ENCODE measurements around the gene CELA2A. TPM values are rescaled to one million over a fixed set of nuclear protein-coding genes. Genes with fewer than 3 reads are reported as not detected.
"Not testable (repeated sequence)": the region's sequence is repeated elsewhere in the genome, so short reads cannot be mapped to it uniquely, and the experiment has no call there.

CELA2A gene
- total RNA-seq, 4 donors from 2014 or later = not detected

DNA sequence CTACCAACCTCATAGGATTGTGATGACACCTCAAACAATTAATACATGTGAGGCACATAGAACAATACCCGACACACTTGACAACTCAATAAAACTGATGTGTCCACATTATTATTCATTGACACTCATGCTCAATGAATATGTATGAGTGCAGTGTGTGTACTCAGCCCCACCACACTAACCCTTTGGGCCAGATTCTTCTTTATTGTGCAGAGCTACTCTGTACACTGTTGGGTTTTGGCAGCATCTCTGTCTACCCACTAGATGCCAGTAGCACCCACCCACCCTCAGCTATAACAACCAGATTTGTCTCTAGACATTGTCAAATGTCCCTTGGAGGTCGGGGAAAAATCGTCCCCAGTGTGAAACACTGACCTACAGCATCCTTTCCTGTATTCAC is 57.4 kb downstream of the CELA2A start:
- H3K27ac ChIP-seq (replicated peaks in 1 of 4) = no peak overlapping the region
- no peak for DNase-seq (ENCODE audit: extremely low spot score)
- H3K9me3 ChIP-seq = no peaks in the 10 kb centered on the region
- H3K27me3 ChIP-seq = no peaks in the 10 kb centered on the region
- H3K4me1 ChIP-seq = peaks cover 0 to 4% (median 1%) of the 10 kb centered on the region in 4 donors
- peaks cover 6 to 51% (median 31%) of the 10 kb centered on the region in 4 donors for H3K36me3 ChIP-seq
- TF ChIP-seq EP300 (IDR thresholded peaks at IDR 0.05) (no peak), POLR2AphosphoS5 (IDR thresholded peaks at IDR 0.05) (no peak), POLR2A (IDR thresholded peaks at IDR 0.05; ENCODE audit: low read depth) (no peak)
- TF ChIP-seq, protein P1, sequence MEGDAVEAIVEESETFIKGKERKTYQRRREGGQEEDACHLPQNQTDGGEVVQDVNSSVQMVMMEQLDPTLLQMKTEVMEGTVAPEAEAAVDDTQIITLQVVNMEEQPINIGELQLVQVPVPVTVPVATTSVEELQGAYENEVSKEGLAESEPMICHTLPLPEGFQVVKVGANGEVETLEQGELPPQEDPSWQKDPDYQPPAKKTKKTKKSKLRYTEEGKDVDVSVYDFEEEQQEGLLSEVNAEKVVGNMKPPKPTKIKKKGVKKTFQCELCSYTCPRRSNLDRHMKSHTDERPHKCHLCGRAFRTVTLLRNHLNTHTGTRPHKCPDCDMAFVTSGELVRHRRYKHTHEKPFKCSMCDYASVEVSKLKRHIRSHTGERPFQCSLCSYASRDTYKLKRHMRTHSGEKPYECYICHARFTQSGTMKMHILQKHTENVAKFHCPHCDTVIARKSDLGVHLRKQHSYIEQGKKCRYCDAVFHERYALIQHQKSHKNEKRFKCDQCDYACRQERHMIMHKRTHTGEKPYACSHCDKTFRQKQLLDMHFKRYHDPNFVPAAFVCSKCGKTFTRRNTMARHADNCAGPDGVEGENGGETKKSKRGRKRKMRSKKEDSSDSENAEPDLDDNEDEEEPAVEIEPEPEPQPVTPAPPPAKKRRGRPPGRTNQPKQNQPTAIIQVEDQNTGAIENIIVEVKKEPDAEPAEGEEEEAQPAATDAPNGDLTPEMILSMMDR (IDR thresholded peaks at IDR 0.05) = no peak
- H3K4me3 ChIP-seq = no peak overlapping the region
- intact Hi-C loops (cut with DNase I) = no loop called here
- 92% methylated on average over 3 of the region's 3 CpGs for WGBS

GRCh38 chr1:15514557-15514956 is 58.0 kb downstream of the CELA2A start:
- WGBS = 100% methylated on average over 3 of the region's 5 CpGs
- H3K9me3 ChIP-seq; DNase-seq (ENCODE audit: extremely low spot score); H3K4me3 ChIP-seq; H3K27me3 ChIP-seq; H3K27ac ChIP-seq (replicated peaks in 1 of 4); H3K4me1 ChIP-seq; intact Hi-C loops (cut with DNase I): not testable (repeated sequence)
- H3K36me3 ChIP-seq = peaks cover 6 to 51% (median 31%) of the 10 kb centered on the region in 4 donors

DNA sequence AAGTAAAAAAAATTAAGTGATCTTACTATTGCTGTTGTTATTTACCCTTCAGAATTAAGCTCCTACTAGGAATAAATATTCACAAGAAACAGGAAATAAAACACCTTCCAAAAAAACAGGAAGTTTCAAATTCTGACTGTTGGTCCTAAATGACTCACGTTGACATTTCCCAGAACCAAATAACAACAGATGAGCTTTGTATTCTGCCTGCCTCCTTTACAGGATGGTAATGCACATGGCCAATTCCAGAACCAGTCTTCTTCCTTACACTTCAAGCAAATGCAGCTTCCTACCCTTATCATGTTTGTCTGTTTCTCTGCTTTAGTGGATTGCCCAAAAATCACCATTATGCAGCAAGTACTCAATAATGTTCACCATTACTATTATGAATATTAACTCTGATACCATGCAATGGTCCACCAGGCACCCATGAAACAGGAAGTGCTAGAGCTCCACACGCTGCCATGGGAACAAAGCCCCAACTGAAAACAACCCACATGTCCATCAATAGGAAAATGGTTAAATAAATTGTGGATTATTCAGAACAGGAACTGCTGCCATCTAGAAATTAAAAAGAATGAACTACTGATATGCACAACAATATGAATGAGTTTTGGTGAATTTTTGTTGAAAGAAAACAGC is 58.6 kb downstream of the CELA2A start:
- intact Hi-C loops (cut with DNase I) = no loop called here
- DNase-seq (ENCODE audit: extremely low spot score) = no peak
- no peaks in the 10 kb centered on the region for H3K27me3 ChIP-seq
- H3K4me1 ChIP-seq = peaks cover 0 to 4% (median 1%) of the 10 kb centered on the region in 4 donors
- peaks cover 6 to 51% (median 31%) of the 10 kb centered on the region in 4 donors for H3K36me3 ChIP-seq
- no peak for TF ChIP-seq POLR2AphosphoS5 (IDR thresholded peaks at IDR 0.05)
- 54% methylated on average over 2 of the region's 2 CpGs for WGBS
- H3K27ac ChIP-seq (replicated peaks in 1 of 4) = no peak overlapping the region
- H3K9me3 ChIP-seq = no peaks in the 10 kb centered on the region
- no peak overlapping the region for H3K4me3 ChIP-seq

GRCh38 chr1:15519625-15520024 is 63.1 kb downstream of the CELA2A start:
- Histone ChIP-seq H3K4me1 (peaks cover 11 to 14% (median 13%) of the 10 kb centered on the region in 4 donors), H3K36me3 (peaks cover 0 to 25% (median 17%) of the 10 kb centered on the region in 4 donors), H3K4me3 (no peak overlapping the region), H3K27ac (replicated peaks in 1 of 4) (no peak overlapping the region), H3K27me3 (no peaks in the 10 kb centered on the region), H3K9me3 (no peaks in the 10 kb centered on the region)
- TF ChIP-seq POLR2AphosphoS5 (IDR thresholded peaks at IDR 0.05) (no peak), POLR2A (IDR thresholded peaks at IDR 0.05; ENCODE audit: low read depth) (no peak), EP300 (IDR thresholded peaks at IDR 0.05) (no peak)
- TF ChIP-seq, protein P1 (IDR thresholded peaks at IDR 0.05) = no peak
- intact Hi-C loops (cut with DNase I) = no loop called here
- WGBS = 90% methylated on average over 3 of the region's 3 CpGs
- no peak for DNase-seq (ENCODE audit: extremely low spot score)

DNA sequence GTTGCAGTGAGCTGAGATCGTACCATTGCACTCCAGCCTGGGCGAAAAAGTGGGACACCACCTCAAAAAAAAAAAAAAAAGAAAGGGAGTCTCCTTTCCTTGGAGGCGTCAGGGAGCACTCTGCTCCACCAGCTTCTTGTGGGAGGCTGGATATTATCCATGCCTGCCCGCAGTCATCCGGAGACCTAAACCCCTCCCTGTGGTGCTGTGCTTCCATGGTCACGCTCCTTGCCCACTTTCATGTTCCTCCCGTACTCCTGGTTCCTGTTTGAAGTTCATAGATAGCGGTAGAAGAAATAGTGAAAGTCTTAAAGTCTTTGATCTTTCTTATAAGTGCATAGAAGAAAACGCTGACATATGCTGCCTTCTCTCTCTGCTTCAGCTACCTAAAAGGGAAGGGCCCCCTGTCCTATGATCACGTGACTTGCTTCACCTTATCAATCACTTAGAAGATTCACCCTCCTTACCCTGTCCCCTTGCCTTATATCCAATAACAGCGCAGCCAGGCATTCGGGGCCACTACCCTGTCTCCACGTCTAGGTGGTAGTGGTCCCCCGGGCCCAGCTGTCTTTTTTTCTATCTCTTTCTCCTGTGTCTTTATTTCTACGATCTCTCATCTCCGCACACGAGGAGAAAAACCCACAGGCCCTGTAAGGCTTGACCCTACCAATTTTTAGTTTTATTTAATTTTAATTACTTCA is 64.8 kb downstream of the CELA2A start:
- H3K9me3 ChIP-seq; H3K4me3 ChIP-seq; DNase-seq (ENCODE audit: extremely low spot score); H3K27me3 ChIP-seq; intact Hi-C loops (cut with DNase I); H3K27ac ChIP-seq (replicated peaks in 1 of 4): not testable (repeated sequence)
- Histone ChIP-seq H3K4me1 (peaks cover 19 to 27% (median 26%) of the 10 kb centered on the region in 4 donors), H3K36me3 (peaks cover 0 to 19% (median 14%) of the 10 kb centered on the region in 4 donors)
- 84% methylated on average over 17 of the region's 17 CpGs for WGBS

Other genes with a start within 250 kb of the CELA2A start
- gene FHAD1, start 209.5 kb upstream of the CELA2A start, total RNA-seq = under 1 TPM in 3 of 4 donors, not detected in 1; under 0.01 to 0.26 (median 0.06) TPM
- gene EFHD2, start 46.8 kb upstream of the CELA2A start, total RNA-seq = 10 to 100 TPM; 30.3 to 57.4 (median 55.2) TPM
- under 1 TPM in 1 of 4 donors, not detected in 3; 0.66 TPM for gene CTRC, start 18.3 kb upstream of the CELA2A start, total RNA-seq
- gene CELA2B, start 19.4 kb downstream of the CELA2A start, total RNA-seq = not detected
- gene CASP9, start 67.5 kb downstream of the CELA2A start, total RNA-seq = 10 to 100 TPM in 3 of 4 donors, 1 to 10 TPM in 1; 9.1 to 12.6 (median 11.0) TPM
- gene DNAJC16, start 70.1 kb downstream of the CELA2A start, total RNA-seq = 10 to 100 TPM; 12.0 to 13.0 (median 12.4) TPM
- not detected for gene AGMAT, start 128.3 kb downstream of the CELA2A start, total RNA-seq
- gene DDI2, start 160.7 kb downstream of the CELA2A start, total RNA-seq = 10 to 100 TPM; 14.4 to 24.9 (median 17.2) TPM
- 10 to 100 TPM; 44.4 to 68.2 (median 55.2) TPM for gene PLEKHM2, start 227.6 kb downstream of the CELA2A start, total RNA-seq